Gastrocnemius medialis (tissue), 4 donors: Measurements from ENCODE around the gene SHPK.

Experiments
- CTCF ChIP-seq, 5 experiments: fragments of 450-650 bp in 3 of 5; fragments of 200-600 bp in 2 of 5; sonication (generic) in 2 of 5; IDR thresholded peaks in 4 of 5; conservative IDR thresholded peaks in 1 of 5; 1 replicate in 4 of 5; 2 replicates in 1 of 5; pipeline ENCODE4 v1.5.1; 2016 to 2019; ENCODE audit warnings: antibody characterized with exemption in 5 of 5, mild to moderate bottlenecking in 3 of 5, moderate library complexity in 3 of 5
- POLR2A ChIP-seq, 2 donors: fragments of 450-650 bp; IDR thresholded peaks; one replicate each; pipeline ENCODE4 v1.6.1; 2017; ENCODE audit warnings: antibody characterized with exemption in 2 of 2, mild to moderate bottlenecking in 2 of 2, moderate library complexity in 2 of 2

- TF ChIP-seq CTCF (IDR thresholded peaks at IDR 0.05 in 4 of 5, conservative IDR thresholded peaks at IDR 0.05 in 1 of 5) (no peak), POLR2A (IDR thresholded peaks at IDR 0.05) (no peak)
Observed at GRCh38 chr17:3663102-3664011, 27.3 kb upstream of the SHPK start.
